NCI-H1417 (cell line): ENCODE measurements around the gene CRADD.
"Not testable (repeated sequence)": the region's sequence is repeated elsewhere in the genome, so short reads cannot be mapped to it uniquely, and the experiment has no call there.

Experiments
- DNase-seq, 3 experiments: peaks; one replicate each; lab custom pipeline; 2025; lab: John Stamatoyannopoulos, UW

CRADD gene

GRCh38 chr12:93706824-93707223, 29.6 kb downstream of the CRADD start:
- DNase-seq, result no peak

- no peak for DNase-seq
Observed at GRCh38 chr12:93707836-93708235, 30.7 kb downstream of the CRADD start.

DNA sequence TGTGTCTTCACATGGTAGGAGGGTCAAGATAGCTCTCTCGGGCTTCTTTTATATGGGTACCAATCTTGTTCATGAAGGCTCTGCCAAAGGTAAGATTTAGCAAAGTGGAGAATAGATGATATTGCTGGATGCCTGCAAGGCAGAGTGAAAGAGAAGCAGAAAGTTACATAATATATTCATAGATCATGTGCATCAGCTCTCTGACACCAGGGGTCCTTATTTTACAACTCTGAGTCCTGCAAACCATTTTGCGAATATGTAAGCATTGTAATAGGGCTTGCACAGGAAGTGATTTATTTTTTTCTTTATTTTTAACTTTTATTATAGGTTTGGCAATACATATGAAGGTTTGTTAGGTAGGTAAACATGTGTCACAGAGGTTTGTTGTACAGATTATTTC, 31.8 kb downstream of the CRADD start:
- no peak for DNase-seq

- DNase-seq, result no peak
Observed at GRCh38 chr12:93709386-93709785, 32.2 kb downstream of the CRADD start.

DNA sequence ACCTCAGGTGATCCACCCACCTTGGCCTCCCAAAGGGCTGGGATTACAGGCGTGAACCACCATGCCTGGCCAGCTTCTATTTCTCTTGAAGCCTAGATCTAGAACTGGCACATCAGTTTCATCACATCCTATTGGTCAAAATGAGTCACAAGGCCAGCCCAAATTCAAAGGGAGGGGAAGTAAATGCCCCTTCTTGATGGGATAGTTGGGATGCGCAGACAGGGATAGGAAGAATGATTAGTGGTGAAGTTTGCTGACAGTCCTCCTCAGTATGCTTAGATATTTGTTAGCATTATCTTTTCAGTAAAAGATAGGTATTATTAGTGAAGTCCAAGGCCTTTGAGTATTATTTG, 33.4 kb downstream of the CRADD start:
- DNase-seq, result no peak

DNA sequence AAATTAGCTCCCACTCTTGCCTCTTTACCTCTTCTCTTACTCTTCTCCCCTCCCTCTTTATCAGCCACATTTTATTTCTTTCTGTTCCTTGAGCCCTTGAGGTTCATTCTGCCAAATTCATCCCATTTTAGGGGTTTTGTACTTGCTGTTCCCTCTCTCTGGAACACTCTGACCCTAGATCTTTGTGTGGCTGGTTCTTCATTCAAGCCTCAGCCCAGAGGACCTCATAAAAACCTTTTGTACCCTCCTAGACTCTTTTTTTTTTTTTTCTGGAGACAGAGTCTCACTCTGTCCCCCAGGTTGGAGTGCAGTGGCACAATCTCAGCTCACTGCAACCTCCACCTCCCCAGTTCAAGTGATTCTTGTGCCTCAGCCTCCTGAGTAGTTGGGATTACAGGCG, 34.3 kb downstream of the CRADD start:
- not testable (repeated sequence) for DNase-seq

- DNase-seq, result no peak
Observed at GRCh38 chr12:93712200-93712599, 35.0 kb downstream of the CRADD start.

- no peak for DNase-seq
Observed at GRCh38 chr12:93713060-93713459, 35.9 kb downstream of the CRADD start.

- no peak for DNase-seq
Observed at GRCh38 chr12:93713800-93714199, 36.6 kb downstream of the CRADD start.

GRCh38 chr12:93714382-93714781, 37.2 kb downstream of the CRADD start:
- no peak for DNase-seq

- DNase-seq, result no peak
Observed at GRCh38 chr12:93719710-93720109, 42.5 kb downstream of the CRADD start.

DNA sequence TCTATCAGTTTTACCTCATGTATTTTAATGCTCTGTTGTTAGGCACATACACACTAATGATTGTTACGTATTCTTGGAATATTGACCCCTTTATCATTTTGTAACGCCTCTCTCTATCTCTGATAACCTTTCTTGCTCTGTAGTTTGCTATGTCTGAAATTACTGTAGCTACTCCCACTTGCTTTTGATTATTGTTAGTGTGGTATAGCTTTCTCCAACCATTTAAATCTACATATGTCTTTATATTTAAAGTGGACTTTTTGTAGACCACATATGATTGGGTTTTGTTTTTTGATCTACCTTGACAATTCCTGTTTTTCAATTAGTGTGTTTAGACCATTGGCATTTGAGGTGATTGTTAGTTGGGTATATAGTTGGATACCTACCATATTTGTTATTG, 43.4 kb downstream of the CRADD start:
- no peak for DNase-seq

- no peak for DNase-seq
Observed at GRCh38 chr12:93722179-93722578, 45.0 kb downstream of the CRADD start.

GRCh38 chr12:93722835-93723567, 45.8 kb downstream of the CRADD start:
- DNase-seq, result no peak

DNA sequence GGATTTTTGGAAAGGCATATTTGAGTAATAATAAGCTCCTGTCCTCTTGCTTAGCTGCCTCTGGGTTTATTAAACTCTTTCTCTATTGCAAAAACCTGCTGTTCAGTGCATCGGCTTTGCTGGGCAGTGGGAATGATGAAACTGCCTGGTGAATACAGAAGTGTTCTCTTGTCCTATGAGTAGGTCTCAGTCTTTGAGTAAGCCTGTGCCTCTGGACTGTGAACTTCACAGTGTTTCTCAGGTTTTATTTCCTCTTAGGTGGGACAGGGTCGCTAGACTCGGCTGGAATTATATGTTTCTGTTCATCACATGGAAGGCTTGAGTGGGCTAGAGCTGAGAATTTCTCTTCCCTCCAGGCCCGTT, 46.4 kb downstream of the CRADD start:
- DNase-seq, result no peak

- DNase-seq, result no peak
Observed at GRCh38 chr12:93725531-93725930, 48.4 kb downstream of the CRADD start.

- DNase-seq, result no peak
Observed at GRCh38 chr12:93727195-93727811, 50.1 kb downstream of the CRADD start.

- DNase-seq, result peak in 1 of 3 experiments; percentile 42
Observed at GRCh38 chr12:93727911-93728310, 50.7 kb downstream of the CRADD start.

DNA sequence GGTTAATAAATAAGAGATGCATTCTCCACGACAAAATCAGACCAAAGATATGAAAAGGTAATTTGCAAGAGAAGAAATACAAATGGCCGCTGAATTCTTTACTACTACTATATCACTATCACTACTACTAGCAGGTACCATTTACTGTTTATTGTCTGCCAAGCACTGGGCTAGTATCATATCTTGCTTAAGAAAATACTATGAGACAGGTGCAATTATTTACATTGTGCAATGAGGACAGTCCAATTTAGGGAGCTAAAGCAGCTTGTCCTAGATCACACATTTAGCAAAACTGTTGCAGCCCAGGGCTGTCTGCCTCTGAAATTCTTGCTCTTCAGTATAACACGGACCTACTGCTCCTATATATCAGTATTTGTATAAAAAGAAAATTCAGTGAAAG, 52.8 kb downstream of the CRADD start:
- DNase-seq, result peak in 1 of 3 experiments; percentile 22

DNA sequence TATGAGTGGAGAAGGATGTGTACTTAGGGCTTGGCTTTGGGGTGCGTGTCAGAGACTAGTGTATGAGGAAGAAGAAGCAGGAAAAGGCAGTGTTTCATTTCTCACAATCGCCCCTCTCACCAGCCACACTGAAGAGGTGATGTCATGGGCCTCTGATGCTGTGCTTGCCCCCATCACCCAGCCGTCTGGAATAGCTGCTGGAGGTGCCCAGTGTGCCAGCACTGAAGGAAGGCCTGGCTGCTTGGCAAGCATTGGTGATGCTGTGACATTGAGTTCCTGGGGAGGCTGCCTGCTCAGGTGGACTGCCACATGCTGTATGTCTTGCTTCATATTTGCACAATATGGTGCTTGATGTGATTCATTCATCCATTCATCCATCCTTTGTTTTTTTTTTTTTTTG, 56.2 kb downstream of the CRADD start:
- no peak for DNase-seq

DNA sequence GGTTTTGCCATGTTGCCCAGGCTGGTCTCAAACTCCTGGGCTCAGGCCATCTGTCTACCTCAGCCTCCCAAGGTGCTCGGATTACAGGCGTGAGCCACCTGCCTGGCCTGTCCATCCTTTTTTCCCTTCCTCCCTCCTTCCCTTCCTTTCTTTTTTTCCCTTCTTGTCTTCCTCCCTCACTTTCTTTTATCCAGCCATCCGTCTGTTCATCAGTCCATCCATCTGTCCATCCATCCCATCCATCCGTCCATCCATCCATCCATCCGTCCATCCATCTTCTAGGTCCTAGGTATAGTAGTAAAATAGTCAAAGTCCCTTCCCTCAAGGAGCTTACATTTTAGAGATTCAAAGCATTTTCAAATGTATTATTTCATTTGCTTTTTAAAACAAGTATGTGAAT, 56.8 kb downstream of the CRADD start:
- no peak for DNase-seq

GRCh38 chr12:93734784-93735183, 57.6 kb downstream of the CRADD start:
- DNase-seq, result no peak

DNA sequence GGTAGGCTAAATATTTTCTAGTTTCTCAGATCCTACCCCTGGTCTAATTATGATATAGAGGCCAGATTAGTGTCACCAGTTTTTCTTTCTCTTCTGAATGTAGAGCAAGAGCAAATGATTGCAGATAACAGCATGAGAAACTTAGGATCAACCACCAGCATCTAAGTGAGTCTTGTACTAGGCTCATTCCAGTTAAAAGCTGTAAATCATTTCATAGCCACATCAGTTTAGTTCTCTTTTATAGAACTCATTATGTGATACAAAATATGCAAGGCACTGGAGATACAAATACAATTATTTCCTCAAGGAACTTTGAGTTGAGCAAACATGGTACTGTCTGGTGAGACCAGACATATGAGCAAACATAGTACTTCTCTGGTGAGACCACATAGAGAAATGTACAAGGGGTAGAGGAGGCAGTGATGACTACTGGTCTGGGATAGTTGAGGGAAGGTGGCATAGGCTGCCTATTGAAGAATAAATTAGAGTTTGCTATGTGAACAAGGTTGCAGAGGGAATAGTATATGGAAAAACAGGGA, 59.5 kb downstream of the CRADD start:
- DNase-seq, result no peak
